OCI-LY7 (cell line): ENCODE measurements around the gene MCCC1.

Experiments
- CTCF ChIP-seq: fragments of 200-600 bp; sonication (generic); conservative IDR thresholded peaks from 2 replicates; pipeline ENCODE4 v1.5.1; 2014; ENCODE audit warnings: mild to moderate bottlenecking, antibody characterized with exemption, low read length, moderate library complexity, mixed read lengths
- EZH2phosphoT487 ChIP-seq: fragments of 200-600 bp; sonication (generic); IDR thresholded peaks from 2 replicates; pipeline ENCODE4 v1.6.1; 2018; ENCODE audit warnings: low read depth, borderline replicate concordance, mild to moderate bottlenecking, mixed run types, antibody characterized with exemption, low read length, moderate library complexity, mixed read lengths

GRCh38 chr3:183058351-183058750 lies 40.9 kb downstream of the MCCC1 start:
- TF ChIP-seq CTCF (no peak), EZH2phosphoT487 (no peak)
